ENCODE results near the gene SPNS3. TPM values are rescaled to one million over a fixed set of nuclear protein-coding genes. Genes with fewer than 3 reads are reported as not detected.

SPNS3 gene
- total RNA-seq, 1 donor from 2014 or later = not detected

- no peaks in the 10 kb centered on the region for H3K9me3 Mint-ChIP-seq (ENCODE audit: low read depth)
- no peak for DNase-seq (ENCODE audit: low spot score, unreplicated experiment)
- H3K36me3 Mint-ChIP-seq (ENCODE audit: insufficient read depth) = no peaks in the 10 kb centered on the region
- no peak overlapping the region for H3K4me3 Mint-ChIP-seq (ENCODE audit: low read depth)
- peaks cover 5% of the 10 kb centered on the region for H3K4me1 Mint-ChIP-seq (ENCODE audit: low read depth)
- TF ChIP-seq, protein P1, sequence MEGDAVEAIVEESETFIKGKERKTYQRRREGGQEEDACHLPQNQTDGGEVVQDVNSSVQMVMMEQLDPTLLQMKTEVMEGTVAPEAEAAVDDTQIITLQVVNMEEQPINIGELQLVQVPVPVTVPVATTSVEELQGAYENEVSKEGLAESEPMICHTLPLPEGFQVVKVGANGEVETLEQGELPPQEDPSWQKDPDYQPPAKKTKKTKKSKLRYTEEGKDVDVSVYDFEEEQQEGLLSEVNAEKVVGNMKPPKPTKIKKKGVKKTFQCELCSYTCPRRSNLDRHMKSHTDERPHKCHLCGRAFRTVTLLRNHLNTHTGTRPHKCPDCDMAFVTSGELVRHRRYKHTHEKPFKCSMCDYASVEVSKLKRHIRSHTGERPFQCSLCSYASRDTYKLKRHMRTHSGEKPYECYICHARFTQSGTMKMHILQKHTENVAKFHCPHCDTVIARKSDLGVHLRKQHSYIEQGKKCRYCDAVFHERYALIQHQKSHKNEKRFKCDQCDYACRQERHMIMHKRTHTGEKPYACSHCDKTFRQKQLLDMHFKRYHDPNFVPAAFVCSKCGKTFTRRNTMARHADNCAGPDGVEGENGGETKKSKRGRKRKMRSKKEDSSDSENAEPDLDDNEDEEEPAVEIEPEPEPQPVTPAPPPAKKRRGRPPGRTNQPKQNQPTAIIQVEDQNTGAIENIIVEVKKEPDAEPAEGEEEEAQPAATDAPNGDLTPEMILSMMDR (IDR thresholded peaks at IDR 0.05; ENCODE audit: unreplicated experiment) = no peak
- no peak overlapping the region for H3K27ac Mint-ChIP-seq
- H3K27me3 Mint-ChIP-seq = no peaks in the 10 kb centered on the region
Observed at GRCh38 chr17:4490109-4490591, 56.4 kb downstream of the SPNS3 start.

DNA sequence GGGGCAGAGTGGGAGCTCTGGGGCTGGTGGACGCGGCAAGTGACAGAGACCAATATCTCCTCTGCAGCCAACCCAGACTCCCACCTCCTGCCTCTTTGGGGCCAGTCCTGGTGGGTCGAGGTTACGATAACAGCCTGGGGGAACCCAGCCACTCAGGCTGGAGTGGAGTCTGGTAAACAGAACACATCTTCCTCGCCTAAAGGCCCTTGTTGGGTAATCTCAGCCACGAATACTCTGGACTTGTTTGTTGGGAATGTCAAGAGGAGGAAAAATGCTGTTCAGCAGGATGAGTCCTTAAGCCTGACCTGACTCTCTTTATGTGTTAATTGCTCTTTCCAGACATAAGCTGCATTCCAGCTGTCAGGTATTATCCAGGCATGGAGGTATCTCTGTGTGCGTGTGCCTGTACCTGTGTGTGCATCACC lies 56.9 kb downstream of the SPNS3 start:
- H3K9me3 Mint-ChIP-seq (ENCODE audit: low read depth) = no peaks in the 10 kb centered on the region
- no peak for DNase-seq (ENCODE audit: low spot score, unreplicated experiment)
- H3K27ac Mint-ChIP-seq = no peak overlapping the region
- no peak overlapping the region for H3K4me3 Mint-ChIP-seq (ENCODE audit: low read depth)
- H3K4me1 Mint-ChIP-seq (ENCODE audit: low read depth) = peaks cover 5% of the 10 kb centered on the region
- TF ChIP-seq, protein P1 (IDR thresholded peaks at IDR 0.05; ENCODE audit: unreplicated experiment) = no peak
- no peaks in the 10 kb centered on the region for H3K36me3 Mint-ChIP-seq (ENCODE audit: insufficient read depth)
- H3K27me3 Mint-ChIP-seq = no peaks in the 10 kb centered on the region

DNA sequence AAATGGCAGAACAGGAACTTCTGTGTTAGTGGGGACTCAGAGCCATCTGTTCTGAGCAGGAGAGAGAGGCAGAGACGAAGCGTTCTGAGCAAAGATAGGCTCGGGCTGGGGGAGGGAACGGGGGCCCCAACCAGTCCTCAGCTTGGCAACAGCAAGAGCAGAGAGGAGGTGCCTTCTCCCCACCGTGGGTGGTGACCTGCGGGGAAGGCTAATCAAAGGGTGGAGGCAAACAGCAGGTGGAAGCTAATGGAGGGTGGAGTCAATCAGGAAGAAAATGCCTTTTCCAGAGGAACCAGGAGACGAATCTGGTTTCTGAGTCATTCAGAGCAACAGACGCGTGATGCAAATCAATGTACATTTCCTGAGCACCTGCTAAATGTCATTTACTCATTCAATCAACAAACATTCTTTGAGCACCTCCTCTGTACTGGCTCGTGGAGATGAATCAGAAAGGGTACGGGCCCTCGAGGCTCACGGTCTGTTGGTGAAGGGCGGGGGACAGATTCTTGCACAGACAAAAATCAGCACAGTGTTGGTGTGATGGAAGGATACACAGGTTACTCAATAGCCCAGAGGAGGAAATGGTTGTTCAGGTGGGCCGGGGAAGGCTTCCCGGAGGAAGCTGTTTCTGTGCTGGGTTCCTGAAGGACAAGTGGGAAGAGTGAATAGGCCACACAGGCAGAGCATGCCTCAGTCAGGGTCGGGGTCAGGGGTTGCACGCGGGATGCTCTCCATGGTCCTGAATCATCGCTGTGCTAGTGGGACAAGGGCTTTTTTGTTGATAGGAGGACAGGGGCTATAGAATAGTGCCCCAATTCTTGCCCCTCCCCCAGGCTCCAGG lies 59.2 kb downstream of the SPNS3 start:
- H3K4me3 Mint-ChIP-seq (ENCODE audit: low read depth) = no peak overlapping the region
- peaks cover 22% of the 10 kb centered on the region for H3K27me3 Mint-ChIP-seq
- TF ChIP-seq, protein P1 (IDR thresholded peaks at IDR 0.05; ENCODE audit: unreplicated experiment) = no peak
- H3K27ac Mint-ChIP-seq = peak overlapping the region; percentile 77
- peak; percentile 83 for DNase-seq (ENCODE audit: low spot score, unreplicated experiment)
- H3K9me3 Mint-ChIP-seq (ENCODE audit: low read depth) = no peaks in the 10 kb centered on the region
- H3K4me1 Mint-ChIP-seq (ENCODE audit: low read depth) = peaks cover 5% of the 10 kb centered on the region
- no peaks in the 10 kb centered on the region for H3K36me3 Mint-ChIP-seq (ENCODE audit: insufficient read depth)

GRCh38 chr17:4497101-4497824 lies 63.5 kb downstream of the SPNS3 start:
- peak overlapping the region; percentile 7 for H3K4me3 Mint-ChIP-seq (ENCODE audit: low read depth)
- no peak overlapping the region for H3K27ac Mint-ChIP-seq
- H3K4me1 Mint-ChIP-seq (ENCODE audit: low read depth) = peaks cover 18% of the 10 kb centered on the region
- no peaks in the 10 kb centered on the region for H3K9me3 Mint-ChIP-seq (ENCODE audit: low read depth)
- TF ChIP-seq, protein P1 (IDR thresholded peaks at IDR 0.05; ENCODE audit: unreplicated experiment) = no peak
- H3K36me3 Mint-ChIP-seq (ENCODE audit: insufficient read depth) = no peaks in the 10 kb centered on the region
- H3K27me3 Mint-ChIP-seq = peaks cover 50% of the 10 kb centered on the region
- no peak for DNase-seq (ENCODE audit: low spot score, unreplicated experiment)

Data from progenitor cell of endocrine pancreas (in vitro differentiated cells).